Measurements from ENCODE around the gene REC114. TPM values are rescaled to one million over a fixed set of nuclear protein-coding genes. Genes with fewer than 3 reads are reported as not detected.

Gene REC114
- total RNA-seq, 1 donor from 2014 or later, result not detected

DNA sequence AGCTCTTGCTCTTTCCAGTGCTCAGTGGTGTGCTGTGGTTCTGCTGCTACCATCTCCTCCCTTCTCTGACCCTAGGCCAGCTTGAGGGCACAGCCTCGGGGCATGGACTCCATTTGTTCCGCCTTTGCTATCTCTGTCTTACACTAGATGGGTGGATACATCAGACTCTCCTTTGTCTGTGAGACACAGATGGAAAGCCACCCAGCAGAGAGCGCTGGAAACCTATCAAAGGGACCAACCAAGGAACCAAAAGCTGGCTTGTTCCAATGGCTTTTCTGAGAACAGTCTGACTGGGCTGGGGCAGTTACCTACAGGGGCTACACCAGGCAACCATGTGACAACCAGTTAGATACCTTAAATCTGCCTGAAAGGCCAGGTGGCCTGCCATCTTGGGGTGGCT lies 126.4 kb downstream of the REC114 start:
- intact Hi-C loops (cut with DNase I), result loop anchor here (5.0 kb wide), 1 partner anchor 68 kb away; no protein-coding TSS in a partner anchor
- DNase-seq (ENCODE audit: extremely low spot score in 2 of 2), result no peak
- no peaks in the 10 kb centered on the region for H3K9me3 ChIP-seq
- no peak overlapping the region for H3K4me3 ChIP-seq
- no peak for TF ChIP-seq POLR2AphosphoS5 (IDR thresholded peaks at IDR 0.05; ENCODE audit: insufficient read depth in 1 of 2, low read depth in 1 of 2)
- TF ChIP-seq, protein P1, sequence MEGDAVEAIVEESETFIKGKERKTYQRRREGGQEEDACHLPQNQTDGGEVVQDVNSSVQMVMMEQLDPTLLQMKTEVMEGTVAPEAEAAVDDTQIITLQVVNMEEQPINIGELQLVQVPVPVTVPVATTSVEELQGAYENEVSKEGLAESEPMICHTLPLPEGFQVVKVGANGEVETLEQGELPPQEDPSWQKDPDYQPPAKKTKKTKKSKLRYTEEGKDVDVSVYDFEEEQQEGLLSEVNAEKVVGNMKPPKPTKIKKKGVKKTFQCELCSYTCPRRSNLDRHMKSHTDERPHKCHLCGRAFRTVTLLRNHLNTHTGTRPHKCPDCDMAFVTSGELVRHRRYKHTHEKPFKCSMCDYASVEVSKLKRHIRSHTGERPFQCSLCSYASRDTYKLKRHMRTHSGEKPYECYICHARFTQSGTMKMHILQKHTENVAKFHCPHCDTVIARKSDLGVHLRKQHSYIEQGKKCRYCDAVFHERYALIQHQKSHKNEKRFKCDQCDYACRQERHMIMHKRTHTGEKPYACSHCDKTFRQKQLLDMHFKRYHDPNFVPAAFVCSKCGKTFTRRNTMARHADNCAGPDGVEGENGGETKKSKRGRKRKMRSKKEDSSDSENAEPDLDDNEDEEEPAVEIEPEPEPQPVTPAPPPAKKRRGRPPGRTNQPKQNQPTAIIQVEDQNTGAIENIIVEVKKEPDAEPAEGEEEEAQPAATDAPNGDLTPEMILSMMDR (IDR thresholded peaks at IDR 0.05), result no peak
- H3K4me1 ChIP-seq, result peaks cover 16% of the 10 kb centered on the region
- H3K27me3 ChIP-seq, result no peaks in the 10 kb centered on the region
- H3K27ac ChIP-seq, result no peak overlapping the region
- H3K36me3 ChIP-seq, result peaks cover 0 to 64% of the 10 kb centered on the region in 2 donors

DNA sequence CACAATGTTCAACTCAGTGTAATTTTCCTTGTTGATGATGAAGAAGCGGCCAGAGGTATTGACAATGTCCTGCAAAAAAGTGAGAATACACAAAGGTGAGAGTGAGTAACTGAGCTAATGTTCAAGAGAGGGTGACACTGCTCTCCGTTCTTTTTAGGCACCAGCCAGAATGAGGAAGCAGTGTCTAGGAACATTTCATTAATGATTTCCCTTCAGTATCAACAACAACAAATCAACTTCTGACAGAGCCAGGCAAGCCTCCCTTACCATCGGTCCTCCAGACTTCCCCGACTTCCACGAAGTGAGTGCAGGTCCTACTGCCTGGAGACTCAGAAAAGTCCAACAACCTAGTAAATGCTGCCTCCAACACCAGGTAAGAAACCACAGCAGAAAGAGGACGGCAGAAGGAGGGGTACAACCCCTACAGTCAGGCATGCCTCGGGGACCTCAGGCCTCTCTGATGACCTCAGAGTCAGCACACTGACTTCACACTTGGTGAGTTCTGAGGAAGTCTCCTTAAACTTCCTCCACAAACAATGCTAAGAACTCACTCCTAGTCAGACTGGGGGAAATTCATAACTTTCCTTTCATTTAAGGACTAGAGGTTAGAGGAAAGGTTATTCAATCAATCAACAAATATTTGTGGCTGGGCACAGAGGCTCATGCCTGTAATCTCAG lies 127.5 kb downstream of the REC114 start:
- H3K27ac ChIP-seq, result no peak overlapping the region
- peaks cover 0 to 64% of the 10 kb centered on the region in 2 donors for H3K36me3 ChIP-seq
- intact Hi-C loops (cut with DNase I), result loop anchor here (10.0 kb wide), 1 partner anchor 134 kb away; no protein-coding TSS in a partner anchor
- H3K4me1 ChIP-seq, result peaks cover 25% of the 10 kb centered on the region
- no peak overlapping the region for H3K4me3 ChIP-seq
- no peaks in the 10 kb centered on the region for H3K27me3 ChIP-seq
- TF ChIP-seq POLR2A (IDR thresholded peaks at IDR 0.05) (no peak), POLR2AphosphoS5 (IDR thresholded peaks at IDR 0.05; ENCODE audit: insufficient read depth in 1 of 2, low read depth in 1 of 2) (no peak)
- TF ChIP-seq, protein P1 (IDR thresholded peaks at IDR 0.05), result no peak
- DNase-seq (ENCODE audit: extremely low spot score in 2 of 2), result no peak
- H3K9me3 ChIP-seq, result no peaks in the 10 kb centered on the region

DNA sequence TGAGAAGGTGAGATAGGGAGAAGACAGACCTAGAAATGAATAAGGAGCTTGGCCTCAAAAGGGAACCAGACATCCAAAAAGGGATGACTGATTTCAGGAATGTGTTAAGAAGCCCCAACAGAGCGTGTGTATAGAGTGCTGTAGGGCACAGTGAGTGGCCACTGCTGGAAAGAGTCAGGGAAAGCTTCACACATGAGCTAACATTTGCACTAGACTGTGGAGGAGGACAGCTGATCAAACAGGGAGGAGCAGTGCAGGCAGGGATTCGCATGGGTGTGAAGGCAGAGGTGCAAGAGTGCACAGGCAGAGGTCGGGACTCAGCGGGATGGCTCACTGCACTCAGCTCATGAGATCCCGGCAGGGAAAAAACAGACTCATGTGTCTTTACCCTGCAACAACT lies 128.4 kb downstream of the REC114 start:
- H3K36me3 ChIP-seq, result peaks cover 0 to 64% of the 10 kb centered on the region in 2 donors
- TF ChIP-seq, protein P1 (IDR thresholded peaks at IDR 0.05), result no peak
- TF ChIP-seq POLR2A (IDR thresholded peaks at IDR 0.05) (no peak), POLR2AphosphoS5 (IDR thresholded peaks at IDR 0.05; ENCODE audit: insufficient read depth in 1 of 2, low read depth in 1 of 2) (no peak)
- no peak overlapping the region for H3K27ac ChIP-seq
- DNase-seq (ENCODE audit: extremely low spot score in 2 of 2), result no peak
- H3K4me1 ChIP-seq, result peaks cover 29% of the 10 kb centered on the region
- no peaks in the 10 kb centered on the region for H3K9me3 ChIP-seq
- intact Hi-C loops (cut with DNase I), result loop anchor here (10.0 kb wide), 1 partner anchor 133 kb away; no protein-coding TSS in a partner anchor
- H3K4me3 ChIP-seq, result no peak overlapping the region
- H3K27me3 ChIP-seq, result no peaks in the 10 kb centered on the region

DNA sequence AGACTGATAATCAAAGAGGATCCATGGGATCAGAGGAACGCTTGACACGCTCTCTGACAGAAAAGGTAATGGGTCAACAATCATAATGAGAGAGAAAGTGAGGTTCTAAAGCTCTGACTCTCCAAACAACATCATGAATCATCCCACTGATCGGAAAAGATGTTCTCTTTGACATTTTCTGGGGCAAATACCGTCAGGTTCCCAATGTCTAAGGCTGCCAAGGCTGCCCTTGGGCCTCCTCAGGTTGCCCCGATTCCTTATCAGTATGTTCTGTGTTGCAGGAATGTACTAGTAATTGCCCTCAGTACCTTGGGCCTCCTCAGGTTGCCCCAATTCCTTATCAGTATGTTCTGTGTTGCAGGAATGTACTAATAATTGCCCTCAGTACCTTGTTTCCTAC lies 129.3 kb downstream of the REC114 start:
- intact Hi-C loops (cut with DNase I), result loop anchor here (10.0 kb wide), 1 partner anchor 133 kb away; no protein-coding TSS in a partner anchor
- no peak for DNase-seq (ENCODE audit: extremely low spot score in 2 of 2)
- H3K27me3 ChIP-seq, result no peaks in the 10 kb centered on the region
- no peaks in the 10 kb centered on the region for H3K9me3 ChIP-seq
- peaks cover 34% of the 10 kb centered on the region for H3K4me1 ChIP-seq
- peaks cover 0 to 63% of the 10 kb centered on the region in 2 donors for H3K36me3 ChIP-seq
- no peak overlapping the region for H3K27ac ChIP-seq
- no peak overlapping the region for H3K4me3 ChIP-seq
- TF ChIP-seq POLR2AphosphoS5 (IDR thresholded peaks at IDR 0.05; ENCODE audit: insufficient read depth in 1 of 2, low read depth in 1 of 2) (no peak), POLR2A (IDR thresholded peaks at IDR 0.05) (no peak)
- TF ChIP-seq, protein P1 (IDR thresholded peaks at IDR 0.05), result no peak

DNA sequence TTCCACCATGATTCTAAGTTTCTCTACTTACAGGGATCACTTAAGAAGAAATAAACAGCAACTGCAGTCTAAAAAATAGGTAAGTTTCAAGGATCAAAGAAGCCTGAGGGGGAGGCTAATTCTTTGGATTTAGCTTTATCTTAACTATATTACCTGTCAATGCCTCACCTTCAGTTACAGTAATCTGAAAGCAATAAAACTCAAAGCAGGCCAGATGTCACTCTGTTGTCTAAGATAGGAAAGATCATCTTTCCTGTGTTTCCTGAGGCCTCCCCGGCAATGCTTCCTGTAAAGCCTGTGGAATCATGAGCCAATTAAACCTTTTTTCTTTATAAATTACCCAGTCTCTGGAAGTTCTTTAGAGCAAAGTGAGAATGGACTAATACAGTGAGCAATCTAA lies 130.1 kb downstream of the REC114 start:
- H3K27ac ChIP-seq, result no peak overlapping the region
- peaks cover 40% of the 10 kb centered on the region for H3K4me1 ChIP-seq
- no peak for DNase-seq (ENCODE audit: extremely low spot score in 2 of 2)
- H3K27me3 ChIP-seq, result no peaks in the 10 kb centered on the region
- no peaks in the 10 kb centered on the region for H3K9me3 ChIP-seq
- intact Hi-C loops (cut with DNase I), result loop anchor here (10.0 kb wide), 1 partner anchor 132 kb away; no protein-coding TSS in a partner anchor
- TF ChIP-seq POLR2A (IDR thresholded peaks at IDR 0.05), result no peak
- TF ChIP-seq, protein P1 (IDR thresholded peaks at IDR 0.05), result no peak
- H3K4me3 ChIP-seq, result no peak overlapping the region
- peaks cover 0 to 55% of the 10 kb centered on the region in 2 donors for H3K36me3 ChIP-seq
